Dermis blood vessel endothelial cell (primary cell): ENCODE results near the gene PROK2. TPM values are rescaled to one million over a fixed set of nuclear protein-coding genes. Genes with fewer than 3 reads are reported as not detected.

Source experiments
- DNase-seq: peaks from one replicate; pipeline ENCODE4 v3.0.0; 2010
- total RNA-seq: library from RNA; depleted of rRNA; stranded (reverse); fragments of >200 nt; gene quantifications from 2 replicates; pipeline ENCODE4 v1.2.3, GENCODE V29; 2014

Gene PROK2
- not detected in 2 replicates for total RNA-seq

DNA sequence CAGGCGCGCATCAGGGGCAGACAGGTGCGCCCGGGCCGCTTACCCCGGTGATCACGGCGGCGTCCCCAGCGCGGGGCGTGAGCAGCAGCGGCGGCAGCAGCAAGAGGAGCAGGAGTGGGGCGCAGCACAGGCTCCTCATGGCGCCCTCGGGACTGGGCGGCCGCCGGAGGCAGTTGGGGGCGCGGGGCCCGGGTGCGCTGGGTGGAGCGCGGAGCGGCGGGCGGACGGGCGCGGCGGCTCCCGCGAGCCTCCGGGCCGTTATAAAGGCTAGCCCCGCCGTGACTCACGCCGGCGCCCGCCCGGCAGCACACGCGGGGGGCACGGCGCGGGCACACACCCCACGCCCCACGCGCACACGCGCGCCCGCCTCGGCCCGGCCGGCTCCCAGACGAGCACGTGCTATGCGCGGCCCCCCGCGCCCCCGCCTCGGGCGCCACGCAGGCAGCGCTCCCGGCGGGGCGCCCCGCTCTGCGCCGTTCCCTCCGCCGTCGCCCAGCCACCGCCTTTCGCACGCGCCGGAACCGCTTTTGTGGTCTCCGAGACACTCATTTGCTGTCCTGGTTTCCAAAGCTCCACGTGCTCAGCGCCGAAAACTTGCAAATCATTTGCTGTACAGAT lies at the start of gene PROK2:
Gene PROK2 (minus strand): TSS at position 235 of the 618 bp plus-strand sequence. CDS start 96 bp downstream, at position 139.
- no peak for DNase-seq

- DNase-seq = no peak
These were observed 46.7 kb upstream of the PROK2 start for GRCh38 chr3:71831599-71831998.

- no peak for DNase-seq
These were observed 40.8 kb upstream of the PROK2 start for GRCh38 chr3:71825551-71826283.

DNA sequence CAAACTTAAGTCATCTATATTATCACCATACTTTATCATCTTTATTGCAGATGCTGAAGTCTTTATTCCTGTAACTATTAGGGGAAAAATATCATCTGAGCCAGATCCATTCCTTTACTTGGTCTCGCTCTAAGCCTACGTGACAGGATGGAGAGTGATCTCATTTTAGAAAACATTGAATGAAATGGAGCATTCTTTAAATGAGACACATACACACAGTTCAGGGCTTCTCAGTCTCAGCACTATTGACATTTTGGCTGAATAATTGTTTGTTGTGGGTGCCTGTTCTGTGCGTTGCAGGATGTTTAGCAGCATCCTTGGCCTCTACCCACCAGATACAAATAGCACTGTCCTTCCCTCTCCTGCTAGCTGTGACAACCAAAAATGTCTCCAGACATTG lies 36.2 kb upstream of the PROK2 start:
- no peak for DNase-seq

DNA sequence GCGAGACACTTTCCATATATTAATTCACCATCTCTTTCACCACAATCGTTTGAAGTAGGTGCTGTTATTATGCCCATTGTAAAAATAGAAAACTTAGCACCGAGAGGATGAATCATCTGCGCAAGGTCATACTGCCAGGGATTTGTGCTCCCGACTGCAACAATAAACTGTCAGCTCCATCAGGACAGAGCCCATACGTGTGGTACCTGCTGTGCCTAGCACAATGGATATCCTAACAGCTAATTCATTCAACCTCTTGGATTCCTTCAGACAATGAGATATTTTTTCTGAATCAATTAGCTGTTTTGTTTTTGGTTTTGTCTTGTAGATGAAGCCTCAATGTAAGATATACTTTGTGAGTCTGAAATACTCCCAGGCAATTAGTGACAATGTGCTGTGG lies 32.3 kb upstream of the PROK2 start:
- DNase-seq = no peak

DNA sequence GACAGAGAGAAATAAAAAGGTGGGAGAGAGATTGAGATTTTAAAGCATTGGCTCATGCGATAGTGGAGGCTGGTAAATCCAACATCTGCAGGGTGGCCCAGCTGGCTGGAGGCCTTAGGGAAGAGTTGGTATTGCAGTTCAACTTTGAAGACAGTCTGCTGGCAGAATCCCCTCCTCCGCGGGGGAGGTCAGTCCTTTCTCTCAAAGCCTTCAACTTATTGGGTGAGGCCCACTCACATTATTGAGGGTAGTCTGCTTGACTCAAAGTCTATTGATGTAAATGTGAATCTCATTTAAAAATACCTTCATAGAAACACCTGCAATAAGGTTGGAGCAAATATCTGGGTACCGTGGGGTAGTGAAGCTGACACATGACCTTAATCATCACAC lies 31.8 kb upstream of the PROK2 start:
- DNase-seq = no peak

DNA sequence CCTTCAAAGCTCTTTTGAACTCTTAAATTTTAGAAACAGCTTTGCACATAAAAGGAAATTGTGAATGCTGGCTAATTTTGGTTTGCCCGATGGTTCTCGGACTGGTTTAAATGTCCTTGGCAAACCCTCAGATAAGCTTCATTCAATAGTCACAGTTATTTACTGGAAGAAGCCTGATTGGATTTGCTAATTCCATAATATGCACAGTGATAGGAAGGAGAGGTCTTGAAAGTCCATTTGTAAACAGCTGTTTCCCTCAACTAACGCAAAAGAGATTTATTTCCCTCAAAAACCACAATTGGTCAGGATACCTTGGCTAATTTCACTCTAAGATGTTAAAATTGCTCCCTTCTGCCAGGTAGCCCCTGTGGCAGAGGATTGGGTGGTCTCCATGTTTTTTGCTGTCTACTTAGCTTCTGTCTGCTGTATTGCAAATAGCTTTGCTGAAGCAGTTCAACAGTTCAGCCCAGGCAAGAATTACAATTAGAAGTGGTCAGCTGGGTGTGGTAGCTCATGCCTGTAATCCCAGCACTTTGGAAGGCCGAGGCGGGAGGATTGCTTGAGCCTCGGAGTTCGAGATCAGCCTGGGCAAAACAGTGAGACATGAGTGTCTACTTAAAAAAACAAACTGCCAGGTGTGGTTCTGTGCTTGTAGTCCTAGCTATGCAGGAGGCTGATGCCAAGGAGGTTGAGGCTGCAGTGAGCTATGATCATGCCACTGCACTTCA lies 30.6 kb upstream of the PROK2 start:
- DNase-seq = no peak

DNA sequence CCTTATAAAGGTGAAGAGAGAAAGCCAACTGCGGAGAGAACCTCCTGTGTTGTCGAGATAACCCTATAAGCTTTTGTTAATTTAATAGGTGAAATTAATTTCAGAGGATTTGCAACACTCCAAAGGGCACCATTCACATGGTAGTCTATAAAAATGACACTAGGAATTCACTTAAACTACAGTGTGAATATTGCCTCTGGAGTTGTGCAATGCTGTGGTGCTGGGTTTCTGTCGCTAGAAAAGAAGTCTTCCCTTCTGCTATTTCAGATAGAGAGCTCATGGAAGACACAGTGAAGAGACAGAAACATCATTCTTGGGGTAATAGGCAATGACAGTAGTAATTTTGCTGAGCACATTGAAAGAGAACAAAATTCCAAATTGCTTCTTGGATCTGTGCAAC lies 28.8 kb upstream of the PROK2 start:
- no peak for DNase-seq

GRCh38 chr3:71813073-71813472 lies 28.1 kb upstream of the PROK2 start:
- DNase-seq = no peak

DNA sequence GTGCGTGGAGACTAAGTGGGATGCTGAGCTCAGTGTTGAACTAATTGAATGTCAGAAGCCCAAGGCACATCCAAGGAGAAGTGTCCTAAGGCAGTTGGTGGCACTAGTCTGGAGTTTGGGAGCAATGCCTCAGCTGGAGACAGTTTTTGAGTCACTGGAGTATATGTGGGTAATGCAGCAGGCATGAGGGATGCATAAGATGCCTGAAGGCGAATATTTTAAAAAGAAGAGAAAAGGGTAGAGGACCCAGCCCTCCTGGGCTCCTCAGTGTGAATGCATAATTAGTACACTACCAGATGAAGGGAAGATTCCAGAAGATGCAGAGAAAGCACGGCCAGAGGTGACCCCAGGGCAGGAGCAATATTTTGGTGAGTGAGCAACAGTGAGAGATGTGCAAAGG lies 25.1 kb upstream of the PROK2 start:
- DNase-seq = no peak

DNA sequence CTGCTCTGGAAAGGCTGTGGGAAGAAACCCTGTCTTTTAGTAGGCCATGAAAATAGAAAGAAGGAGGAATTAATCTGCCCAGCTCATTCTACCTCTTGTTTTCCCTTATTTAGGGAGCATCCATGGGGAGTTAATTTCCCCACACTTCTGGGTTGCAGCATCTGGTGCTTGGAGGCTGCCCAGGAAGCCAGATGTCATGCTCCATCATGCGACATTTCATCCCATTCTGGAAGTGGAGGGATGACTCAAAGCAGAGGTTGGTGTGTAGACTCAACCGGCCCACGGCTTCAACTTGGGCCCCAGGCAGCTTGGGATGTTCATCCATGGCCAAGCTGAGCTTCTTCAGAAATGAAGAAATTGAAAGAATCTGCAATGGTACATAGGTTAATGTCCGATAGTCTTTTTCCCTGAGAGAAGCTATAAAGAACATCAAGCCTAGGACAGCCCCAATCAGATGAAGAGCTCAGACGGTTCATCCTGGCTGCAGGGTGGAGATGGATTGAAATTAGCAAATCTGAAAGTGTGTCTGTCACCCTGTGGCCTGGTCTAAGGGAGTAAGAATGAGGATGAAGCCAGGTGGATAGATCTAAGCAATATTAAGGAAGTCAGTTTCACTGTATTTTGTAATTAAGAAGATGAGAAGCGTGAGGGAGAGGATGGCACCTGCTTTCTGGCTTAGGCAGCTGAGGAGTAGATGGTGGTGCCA lies 24.5 kb upstream of the PROK2 start:
- no peak for DNase-seq

- no peak for DNase-seq
These were observed 21.8 kb upstream of the PROK2 start for GRCh38 chr3:71806736-71807135.

DNA sequence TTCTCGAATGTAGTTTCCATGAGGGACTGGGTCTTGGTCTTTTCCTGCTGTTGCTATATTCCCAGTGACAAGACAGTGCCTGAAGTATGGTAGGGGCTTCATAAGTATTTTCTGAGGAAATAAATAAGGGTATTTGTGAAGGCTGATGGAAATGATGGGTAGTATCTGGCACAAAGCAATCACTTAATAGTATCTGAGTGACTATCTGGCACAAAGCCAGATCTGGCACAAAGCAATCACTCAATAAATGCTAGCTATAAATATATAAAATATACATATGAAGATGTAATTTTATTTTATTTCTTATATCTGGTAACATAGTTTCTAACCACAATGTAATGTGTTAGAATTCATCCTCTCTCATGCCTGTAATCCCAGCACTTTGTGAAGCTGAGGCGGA lies 20.7 kb upstream of the PROK2 start:
- DNase-seq = no peak

DNA sequence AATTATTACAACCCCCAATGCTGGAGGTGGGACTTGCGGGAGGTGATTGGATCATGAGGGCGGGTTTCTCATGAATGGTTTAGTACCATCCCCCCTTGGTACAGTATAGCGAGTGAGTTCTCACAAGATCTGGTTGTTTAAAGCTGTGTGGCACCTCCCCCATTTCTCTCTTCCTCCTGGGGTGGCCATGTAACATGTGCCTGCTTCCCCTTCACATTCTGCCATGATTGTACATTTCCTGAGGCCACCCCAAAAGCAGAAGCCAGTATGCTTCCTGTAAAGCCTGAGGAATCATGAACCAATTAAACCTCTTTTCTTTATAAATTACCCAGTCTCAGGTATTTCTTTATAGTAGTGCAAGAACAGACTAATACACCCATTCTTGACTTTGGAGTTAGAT lies 20.3 kb upstream of the PROK2 start:
- no peak for DNase-seq

DNA sequence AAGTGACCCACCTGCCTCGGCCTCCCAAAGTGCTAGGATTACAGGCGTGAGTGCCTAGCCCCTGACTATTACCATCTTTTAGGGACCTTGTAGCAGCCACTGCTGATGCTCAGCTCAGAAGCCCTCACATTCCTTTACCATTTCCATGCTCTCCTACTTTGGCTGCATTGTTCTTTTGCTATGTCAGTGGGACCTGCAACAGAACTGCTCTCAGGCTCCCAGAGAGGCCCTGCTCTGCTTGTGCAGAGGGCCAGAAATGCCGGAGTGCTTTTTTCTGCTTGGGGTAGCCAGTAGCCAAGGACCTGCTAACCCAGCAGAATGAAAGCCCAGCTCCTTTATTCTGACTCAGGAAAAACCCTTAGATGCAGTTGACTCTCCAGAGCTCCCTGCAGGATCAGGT lies 18.3 kb upstream of the PROK2 start:
- no peak for DNase-seq

- DNase-seq = no peak
These were observed 17.0 kb upstream of the PROK2 start for GRCh38 chr3:71801986-71802385.

- no peak for DNase-seq
These were observed 15.1 kb upstream of the PROK2 start for GRCh38 chr3:71800023-71800422.

- no peak for DNase-seq
These were observed 12.5 kb upstream of the PROK2 start for GRCh38 chr3:71797455-71797854.

DNA sequence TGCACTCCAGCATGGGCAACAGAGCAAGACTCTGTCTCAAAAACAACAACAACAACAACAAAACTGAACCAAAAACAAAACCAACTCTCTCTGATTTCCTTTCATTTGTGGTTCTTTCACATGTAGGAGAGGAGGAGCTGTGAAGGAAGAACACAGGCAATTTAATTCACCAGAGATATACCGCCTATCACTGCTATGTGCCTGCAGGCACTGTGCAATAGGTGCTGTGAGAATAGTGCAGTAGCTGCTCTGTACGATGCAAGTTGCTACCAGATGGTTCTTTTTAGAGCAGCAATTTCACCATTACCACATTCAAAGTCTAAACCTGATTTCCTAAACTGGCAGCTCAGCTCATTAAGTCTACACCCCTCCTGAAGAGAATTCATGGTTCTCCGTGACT lies 11.3 kb upstream of the PROK2 start:
- DNase-seq = no peak

GRCh38 chr3:71791634-71792033 lies 6.7 kb upstream of the PROK2 start:
- DNase-seq = no peak

DNA sequence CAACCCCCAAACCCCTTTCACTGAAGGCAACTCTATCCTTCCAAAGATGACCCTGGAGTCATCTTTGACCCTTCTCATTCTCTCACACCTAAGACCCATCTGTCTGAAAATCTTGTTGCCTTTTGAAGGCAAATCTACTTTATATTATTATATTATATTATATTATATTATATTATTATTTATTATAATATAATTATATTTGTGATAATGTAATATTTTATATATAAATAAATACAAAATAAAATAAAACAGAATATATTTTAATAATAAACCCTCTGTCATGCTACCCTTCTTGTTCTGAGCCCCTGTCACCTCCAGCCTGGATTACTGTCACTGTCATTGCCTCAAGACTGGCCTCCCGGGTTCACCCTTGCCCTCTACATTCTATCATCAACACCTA lies 5.0 kb upstream of the PROK2 start:
- no peak for DNase-seq

- no peak for DNase-seq
These were observed 3.0 kb upstream of the PROK2 start for GRCh38 chr3:71787851-71788405.

DNA sequence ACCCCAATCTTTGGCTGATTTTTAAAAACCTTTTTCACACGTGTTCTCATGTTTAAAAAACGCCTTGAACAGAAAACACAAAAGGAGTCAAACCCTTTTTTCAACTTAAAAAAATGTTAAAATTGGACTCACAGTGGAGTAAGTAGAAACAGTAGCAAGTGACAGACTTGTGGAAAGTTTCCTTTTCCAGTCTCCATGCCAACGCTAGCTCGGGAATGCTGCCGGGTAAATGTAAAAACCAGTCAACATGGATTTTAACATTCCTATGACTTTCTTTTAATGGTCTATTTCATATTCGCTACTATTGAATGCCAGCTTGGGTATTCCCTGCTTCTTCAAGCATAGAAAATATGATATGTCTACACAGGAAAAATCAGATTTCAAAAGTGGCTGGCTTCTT lies 1.6 kb upstream of the PROK2 start:
- DNase-seq = no peak
